Uterus (tissue), 2 donors: ENCODE measurements around the gene LNPEP.

Source experiments
- POLR2A ChIP-seq, 2 donors: fragments of 450-650 bp; IDR thresholded peaks; one replicate each; pipeline ENCODE4 v1.6.1; 2016; ENCODE audit warnings: antibody characterized with exemption in 2 of 2, mild to moderate bottlenecking in 1 of 2, moderate library complexity in 1 of 2
- TF ChIP-seq, protein P1 (sequence below), 4 experiments: fragments of 200-600 bp in 2 of 4; fragments of 450-650 bp in 2 of 4; sonication (generic) in 2 of 4; IDR thresholded peaks; one replicate each; pipeline ENCODE4 v1.5.1; 2016 to 2019; ENCODE audit warnings: antibody characterized with exemption in 4 of 4, mild to moderate bottlenecking in 2 of 4, moderate library complexity in 1 of 4

DNA sequence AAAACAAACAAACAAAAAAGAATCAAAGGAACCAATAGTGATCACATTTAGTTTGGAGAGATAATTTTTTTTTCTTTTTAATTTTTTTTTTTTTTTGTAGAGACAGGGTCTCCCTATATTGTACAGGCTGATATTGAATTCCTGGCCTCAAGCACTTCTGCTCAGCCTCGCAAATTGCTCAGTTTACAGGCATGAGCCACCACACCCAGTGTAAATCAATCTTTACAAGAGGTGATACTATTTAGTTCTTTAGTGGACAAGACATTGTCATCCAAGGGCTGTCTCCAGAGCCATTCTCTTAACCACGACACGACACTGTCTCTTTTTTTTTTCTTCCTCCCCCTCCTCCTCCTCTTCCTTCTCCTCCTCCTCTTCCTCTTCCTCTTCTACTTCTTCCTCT, 30.0 kb upstream of the LNPEP start:
- TF ChIP-seq, protein P1, sequence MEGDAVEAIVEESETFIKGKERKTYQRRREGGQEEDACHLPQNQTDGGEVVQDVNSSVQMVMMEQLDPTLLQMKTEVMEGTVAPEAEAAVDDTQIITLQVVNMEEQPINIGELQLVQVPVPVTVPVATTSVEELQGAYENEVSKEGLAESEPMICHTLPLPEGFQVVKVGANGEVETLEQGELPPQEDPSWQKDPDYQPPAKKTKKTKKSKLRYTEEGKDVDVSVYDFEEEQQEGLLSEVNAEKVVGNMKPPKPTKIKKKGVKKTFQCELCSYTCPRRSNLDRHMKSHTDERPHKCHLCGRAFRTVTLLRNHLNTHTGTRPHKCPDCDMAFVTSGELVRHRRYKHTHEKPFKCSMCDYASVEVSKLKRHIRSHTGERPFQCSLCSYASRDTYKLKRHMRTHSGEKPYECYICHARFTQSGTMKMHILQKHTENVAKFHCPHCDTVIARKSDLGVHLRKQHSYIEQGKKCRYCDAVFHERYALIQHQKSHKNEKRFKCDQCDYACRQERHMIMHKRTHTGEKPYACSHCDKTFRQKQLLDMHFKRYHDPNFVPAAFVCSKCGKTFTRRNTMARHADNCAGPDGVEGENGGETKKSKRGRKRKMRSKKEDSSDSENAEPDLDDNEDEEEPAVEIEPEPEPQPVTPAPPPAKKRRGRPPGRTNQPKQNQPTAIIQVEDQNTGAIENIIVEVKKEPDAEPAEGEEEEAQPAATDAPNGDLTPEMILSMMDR (IDR thresholded peaks at IDR 0.05), result no peak
- no peak for TF ChIP-seq POLR2A (IDR thresholded peaks at IDR 0.05)
